ENCODE results near the gene SARM1. TPM values are rescaled to one million over a fixed set of nuclear protein-coding genes. Genes with fewer than 3 reads are reported as not detected.

Gene SARM1
- polyA plus RNA-seq, 1 donor from 2014 or later, result 21.6 TPM

DNA sequence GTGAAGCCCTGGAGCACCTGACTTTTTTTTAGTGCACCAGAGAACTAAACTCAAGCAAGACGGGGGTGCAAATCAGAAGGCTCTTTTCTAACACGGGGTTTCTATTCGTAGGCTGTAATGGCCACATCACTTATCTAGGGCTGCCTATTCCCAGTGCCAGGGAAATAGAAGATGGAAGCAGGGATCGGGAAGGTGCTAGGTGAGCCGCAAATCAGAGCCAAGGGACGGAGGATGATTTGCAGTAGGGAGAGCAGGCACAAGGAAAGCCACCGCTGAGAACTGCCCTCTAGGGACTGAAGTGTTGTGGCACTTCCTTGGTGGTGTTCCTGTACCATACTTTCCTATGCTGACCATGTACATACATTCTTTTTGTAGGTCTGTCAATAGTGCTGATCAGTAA lies 42.3 kb downstream of the SARM1 start:
- Histone ChIP-seq H3K27me3 (ENCODE audit: insufficient read depth, low read depth, low read length) (no peaks in the 10 kb centered on the region), H4K20me1 (ENCODE audit: insufficient read depth) (no peaks in the 10 kb centered on the region), H3K9me2 (ENCODE audit: insufficient read depth, low read length) (no peaks in the 10 kb centered on the region)

GRCh38 chr17:28415886-28416285 lies 44.4 kb downstream of the SARM1 start:
- Histone ChIP-seq H3F3A (ENCODE audit: insufficient read depth, low read length, poor library complexity, severe bottlenecking) (no peaks in the 10 kb centered on the region), H3K9ac (ENCODE audit: low read length) (no peak overlapping the region)
- TF ChIP-seq EZH2 (IDR thresholded peaks at IDR 0.05; ENCODE audit: borderline replicate concordance, insufficient read depth, low read length, poor library complexity, severe bottlenecking) (no peak), SMC3 (conservative IDR thresholded peaks at IDR 0.05; ENCODE audit: poor library complexity) (no peak), MXI1 (conservative IDR thresholded peaks at IDR 0.05; ENCODE audit: poor library complexity, severe bottlenecking) (no peak), POLR2AphosphoS5 (IDR thresholded peaks at IDR 0.05) (no peak), EP300 (conservative IDR thresholded peaks at IDR 0.05; ENCODE audit: poor library complexity, severe bottlenecking) (no peak), RAD21 (conservative IDR thresholded peaks at IDR 0.05) (no peak), TAF1 (IDR thresholded peaks at IDR 0.05; ENCODE audit: low read depth) (no peak)
- TF ChIP-seq, protein P1, sequence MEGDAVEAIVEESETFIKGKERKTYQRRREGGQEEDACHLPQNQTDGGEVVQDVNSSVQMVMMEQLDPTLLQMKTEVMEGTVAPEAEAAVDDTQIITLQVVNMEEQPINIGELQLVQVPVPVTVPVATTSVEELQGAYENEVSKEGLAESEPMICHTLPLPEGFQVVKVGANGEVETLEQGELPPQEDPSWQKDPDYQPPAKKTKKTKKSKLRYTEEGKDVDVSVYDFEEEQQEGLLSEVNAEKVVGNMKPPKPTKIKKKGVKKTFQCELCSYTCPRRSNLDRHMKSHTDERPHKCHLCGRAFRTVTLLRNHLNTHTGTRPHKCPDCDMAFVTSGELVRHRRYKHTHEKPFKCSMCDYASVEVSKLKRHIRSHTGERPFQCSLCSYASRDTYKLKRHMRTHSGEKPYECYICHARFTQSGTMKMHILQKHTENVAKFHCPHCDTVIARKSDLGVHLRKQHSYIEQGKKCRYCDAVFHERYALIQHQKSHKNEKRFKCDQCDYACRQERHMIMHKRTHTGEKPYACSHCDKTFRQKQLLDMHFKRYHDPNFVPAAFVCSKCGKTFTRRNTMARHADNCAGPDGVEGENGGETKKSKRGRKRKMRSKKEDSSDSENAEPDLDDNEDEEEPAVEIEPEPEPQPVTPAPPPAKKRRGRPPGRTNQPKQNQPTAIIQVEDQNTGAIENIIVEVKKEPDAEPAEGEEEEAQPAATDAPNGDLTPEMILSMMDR (IDR thresholded peaks at IDR 0.05; ENCODE audit: poor library complexity, severe bottlenecking), result no peak
- TF ChIP-seq, protein P2, sequence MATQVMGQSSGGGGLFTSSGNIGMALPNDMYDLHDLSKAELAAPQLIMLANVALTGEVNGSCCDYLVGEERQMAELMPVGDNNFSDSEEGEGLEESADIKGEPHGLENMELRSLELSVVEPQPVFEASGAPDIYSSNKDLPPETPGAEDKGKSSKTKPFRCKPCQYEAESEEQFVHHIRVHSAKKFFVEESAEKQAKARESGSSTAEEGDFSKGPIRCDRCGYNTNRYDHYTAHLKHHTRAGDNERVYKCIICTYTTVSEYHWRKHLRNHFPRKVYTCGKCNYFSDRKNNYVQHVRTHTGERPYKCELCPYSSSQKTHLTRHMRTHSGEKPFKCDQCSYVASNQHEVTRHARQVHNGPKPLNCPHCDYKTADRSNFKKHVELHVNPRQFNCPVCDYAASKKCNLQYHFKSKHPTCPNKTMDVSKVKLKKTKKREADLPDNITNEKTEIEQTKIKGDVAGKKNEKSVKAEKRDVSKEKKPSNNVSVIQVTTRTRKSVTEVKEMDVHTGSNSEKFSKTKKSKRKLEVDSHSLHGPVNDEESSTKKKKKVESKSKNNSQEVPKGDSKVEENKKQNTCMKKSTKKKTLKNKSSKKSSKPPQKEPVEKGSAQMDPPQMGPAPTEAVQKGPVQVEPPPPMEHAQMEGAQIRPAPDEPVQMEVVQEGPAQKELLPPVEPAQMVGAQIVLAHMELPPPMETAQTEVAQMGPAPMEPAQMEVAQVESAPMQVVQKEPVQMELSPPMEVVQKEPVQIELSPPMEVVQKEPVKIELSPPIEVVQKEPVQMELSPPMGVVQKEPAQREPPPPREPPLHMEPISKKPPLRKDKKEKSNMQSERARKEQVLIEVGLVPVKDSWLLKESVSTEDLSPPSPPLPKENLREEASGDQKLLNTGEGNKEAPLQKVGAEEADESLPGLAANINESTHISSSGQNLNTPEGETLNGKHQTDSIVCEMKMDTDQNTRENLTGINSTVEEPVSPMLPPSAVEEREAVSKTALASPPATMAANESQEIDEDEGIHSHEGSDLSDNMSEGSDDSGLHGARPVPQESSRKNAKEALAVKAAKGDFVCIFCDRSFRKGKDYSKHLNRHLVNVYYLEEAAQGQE (IDR thresholded peaks at IDR 0.05; ENCODE audit: borderline replicate concordance), result no peak

More for the DNA sequence above, 42.3 kb downstream of the SARM1 start:
- H3K27ac ChIP-seq (ENCODE audit: low read length), result no peak overlapping the region
- H2AFZ ChIP-seq (ENCODE audit: low read depth, low read length), result no peak overlapping the region
- no peaks in the 10 kb centered on the region for H3K36me3 ChIP-seq (ENCODE audit: insufficient read depth, low read length)
- H3K4me2 ChIP-seq (ENCODE audit: low read length), result no peak overlapping the region
- no peaks in the 10 kb centered on the region for H3F3A ChIP-seq (ENCODE audit: insufficient read depth, low read length, poor library complexity, severe bottlenecking)
- no peak overlapping the region for H3K9ac ChIP-seq (ENCODE audit: low read length)
- no peaks in the 10 kb centered on the region for H3K9me3 ChIP-seq (ENCODE audit: low read length)
- TF ChIP-seq, protein P1 (IDR thresholded peaks at IDR 0.05; ENCODE audit: poor library complexity, severe bottlenecking), result no peak
- TF ChIP-seq EP300 (conservative IDR thresholded peaks at IDR 0.05; ENCODE audit: poor library complexity, severe bottlenecking) (no peak), TAF1 (IDR thresholded peaks at IDR 0.05; ENCODE audit: low read depth) (no peak), POLR2AphosphoS5 (IDR thresholded peaks at IDR 0.05) (no peak)
- TF ChIP-seq, protein P2 (IDR thresholded peaks at IDR 0.05; ENCODE audit: borderline replicate concordance), result no peak
- no peak overlapping the region for H3K4me3 ChIP-seq (ENCODE audit: low read length)
- no peaks in the 10 kb centered on the region for H3K79me2 ChIP-seq (replicated peaks; ENCODE audit: insufficient read depth, low read length)

More at GRCh38 chr17:28415886-28416285, 44.4 kb downstream of the SARM1 start:
- H3K27ac ChIP-seq (ENCODE audit: low read length), result no peak overlapping the region
- no peaks in the 10 kb centered on the region for H4K20me1 ChIP-seq (ENCODE audit: insufficient read depth)
- no peak overlapping the region for H3K4me3 ChIP-seq (ENCODE audit: low read length)
- no peak overlapping the region for H2AFZ ChIP-seq (ENCODE audit: low read depth, low read length)
- H3K9me2 ChIP-seq (ENCODE audit: insufficient read depth, low read length), result no peaks in the 10 kb centered on the region
- no peaks in the 10 kb centered on the region for H3K9me3 ChIP-seq (ENCODE audit: low read length)
- no peak overlapping the region for H3K4me2 ChIP-seq (ENCODE audit: low read length)
- no peaks in the 10 kb centered on the region for H3K27me3 ChIP-seq (ENCODE audit: insufficient read depth, low read depth, low read length)
- H3K36me3 ChIP-seq (ENCODE audit: insufficient read depth, low read length), result no peaks in the 10 kb centered on the region
- no peaks in the 10 kb centered on the region for H3K79me2 ChIP-seq (replicated peaks; ENCODE audit: insufficient read depth, low read length)
